Measurements from ENCODE around the gene TCAIM.

DNA sequence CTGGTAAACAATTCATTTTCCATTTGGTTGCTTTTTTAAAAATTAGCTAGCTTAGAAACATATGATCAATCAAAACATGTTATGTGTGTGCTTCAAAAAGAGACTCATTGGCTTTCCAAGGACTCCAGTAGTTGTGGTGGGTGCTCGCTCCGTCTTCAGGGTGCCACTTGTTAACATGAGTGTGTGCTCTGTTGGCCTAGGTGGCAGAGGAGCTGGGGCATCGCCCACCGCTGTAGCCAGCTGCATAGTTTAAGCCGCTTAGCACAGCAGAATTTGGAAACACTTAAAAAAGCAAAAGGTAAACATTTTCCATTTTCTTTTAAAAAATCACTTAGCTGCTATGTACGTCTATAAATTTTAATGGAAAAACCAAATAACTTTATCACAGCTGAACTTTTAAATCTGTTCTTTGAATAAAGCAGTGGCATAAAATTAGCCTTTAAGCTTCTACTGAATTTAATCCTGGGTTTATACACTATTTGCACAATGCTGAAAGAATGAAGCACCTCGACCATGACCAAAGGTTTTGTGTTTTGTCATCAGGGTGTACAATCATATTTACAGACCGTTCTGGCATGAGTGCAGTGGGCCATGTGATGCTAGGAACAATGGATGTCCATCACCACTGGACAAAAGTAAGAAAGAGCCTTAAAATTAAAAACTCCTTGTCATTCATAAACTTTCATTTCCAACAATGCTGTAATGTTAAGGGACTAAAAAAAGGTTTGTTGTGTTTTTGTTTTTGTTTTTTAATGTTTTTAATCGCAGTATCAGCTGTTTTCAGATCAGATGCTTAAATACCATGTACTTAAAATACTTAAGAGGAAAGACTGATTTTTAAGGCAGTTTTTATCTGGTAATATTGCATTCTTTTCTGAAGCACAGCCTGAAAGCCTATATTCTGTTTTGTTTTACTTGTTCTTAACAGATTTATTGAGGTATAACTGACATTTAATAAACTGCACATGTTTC is 57.9 kb downstream of the TCAIM start:
- TF ChIP-seq, protein P1, sequence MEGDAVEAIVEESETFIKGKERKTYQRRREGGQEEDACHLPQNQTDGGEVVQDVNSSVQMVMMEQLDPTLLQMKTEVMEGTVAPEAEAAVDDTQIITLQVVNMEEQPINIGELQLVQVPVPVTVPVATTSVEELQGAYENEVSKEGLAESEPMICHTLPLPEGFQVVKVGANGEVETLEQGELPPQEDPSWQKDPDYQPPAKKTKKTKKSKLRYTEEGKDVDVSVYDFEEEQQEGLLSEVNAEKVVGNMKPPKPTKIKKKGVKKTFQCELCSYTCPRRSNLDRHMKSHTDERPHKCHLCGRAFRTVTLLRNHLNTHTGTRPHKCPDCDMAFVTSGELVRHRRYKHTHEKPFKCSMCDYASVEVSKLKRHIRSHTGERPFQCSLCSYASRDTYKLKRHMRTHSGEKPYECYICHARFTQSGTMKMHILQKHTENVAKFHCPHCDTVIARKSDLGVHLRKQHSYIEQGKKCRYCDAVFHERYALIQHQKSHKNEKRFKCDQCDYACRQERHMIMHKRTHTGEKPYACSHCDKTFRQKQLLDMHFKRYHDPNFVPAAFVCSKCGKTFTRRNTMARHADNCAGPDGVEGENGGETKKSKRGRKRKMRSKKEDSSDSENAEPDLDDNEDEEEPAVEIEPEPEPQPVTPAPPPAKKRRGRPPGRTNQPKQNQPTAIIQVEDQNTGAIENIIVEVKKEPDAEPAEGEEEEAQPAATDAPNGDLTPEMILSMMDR (IDR thresholded peaks at IDR 0.05; ENCODE audit: borderline replicate concordance, extremely low read depth, low read length, poor library complexity, severe bottlenecking) = no peak
- no peak for TF ChIP-seq EZH2 (IDR thresholded peaks at IDR 0.05; ENCODE audit: borderline replicate concordance, low read depth, low read length, severe bottlenecking)
